Upper lobe of left lung (tissue), 4 donors: Measurements from ENCODE around the gene ITPR2.

Experiments used
- EP300 ChIP-seq, 4 donors: sonication (generic); formaldehyde crosslinking; IDR thresholded peaks; one replicate each; pipeline ENCODE4 v1.5.1; 2017; ENCODE audit warnings: antibody characterized with exemption in 4 of 4, control low read depth in 2 of 4
- TF ChIP-seq, protein P1 (sequence below), 6 experiments: fragments of 450-650 bp in 4 of 6; fragments of 200-600 bp in 2 of 6; sonication (generic) in 2 of 6; IDR thresholded peaks; one replicate each; pipeline ENCODE4 v1.5.1; 2016 to 2019; ENCODE audit warnings: antibody characterized with exemption in 6 of 6

DNA sequence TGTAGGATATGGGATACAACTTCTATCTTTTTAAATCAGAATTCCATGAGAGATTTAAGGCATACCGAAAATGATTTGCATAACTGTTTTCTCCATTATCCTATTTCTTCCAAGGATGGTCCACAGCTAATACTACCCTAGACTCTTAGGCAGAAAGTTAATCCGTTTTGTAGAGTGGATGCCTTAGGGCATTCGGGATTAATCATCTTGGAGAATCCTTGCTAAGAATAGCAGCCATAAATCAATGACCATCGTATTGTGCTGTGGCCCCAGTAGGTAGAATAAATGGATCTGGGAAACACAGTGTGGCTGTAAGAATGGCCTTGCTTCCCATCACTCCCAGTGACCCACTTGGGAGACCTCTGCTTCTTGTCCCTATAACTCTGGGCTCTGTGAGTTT lies 538.0 kb downstream of the ITPR2 start:
- TF ChIP-seq, protein P1, sequence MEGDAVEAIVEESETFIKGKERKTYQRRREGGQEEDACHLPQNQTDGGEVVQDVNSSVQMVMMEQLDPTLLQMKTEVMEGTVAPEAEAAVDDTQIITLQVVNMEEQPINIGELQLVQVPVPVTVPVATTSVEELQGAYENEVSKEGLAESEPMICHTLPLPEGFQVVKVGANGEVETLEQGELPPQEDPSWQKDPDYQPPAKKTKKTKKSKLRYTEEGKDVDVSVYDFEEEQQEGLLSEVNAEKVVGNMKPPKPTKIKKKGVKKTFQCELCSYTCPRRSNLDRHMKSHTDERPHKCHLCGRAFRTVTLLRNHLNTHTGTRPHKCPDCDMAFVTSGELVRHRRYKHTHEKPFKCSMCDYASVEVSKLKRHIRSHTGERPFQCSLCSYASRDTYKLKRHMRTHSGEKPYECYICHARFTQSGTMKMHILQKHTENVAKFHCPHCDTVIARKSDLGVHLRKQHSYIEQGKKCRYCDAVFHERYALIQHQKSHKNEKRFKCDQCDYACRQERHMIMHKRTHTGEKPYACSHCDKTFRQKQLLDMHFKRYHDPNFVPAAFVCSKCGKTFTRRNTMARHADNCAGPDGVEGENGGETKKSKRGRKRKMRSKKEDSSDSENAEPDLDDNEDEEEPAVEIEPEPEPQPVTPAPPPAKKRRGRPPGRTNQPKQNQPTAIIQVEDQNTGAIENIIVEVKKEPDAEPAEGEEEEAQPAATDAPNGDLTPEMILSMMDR (IDR thresholded peaks at IDR 0.05): no peak
- TF ChIP-seq EP300 (IDR thresholded peaks at IDR 0.05): no peak
